ENCODE measurements around the gene NAA30. TPM values are rescaled to one million over a fixed set of nuclear protein-coding genes. Genes with fewer than 3 reads are reported as not detected.

Gene NAA30
- total RNA-seq, 1 donor from 2014 or later: 18.9 TPM

DNA sequence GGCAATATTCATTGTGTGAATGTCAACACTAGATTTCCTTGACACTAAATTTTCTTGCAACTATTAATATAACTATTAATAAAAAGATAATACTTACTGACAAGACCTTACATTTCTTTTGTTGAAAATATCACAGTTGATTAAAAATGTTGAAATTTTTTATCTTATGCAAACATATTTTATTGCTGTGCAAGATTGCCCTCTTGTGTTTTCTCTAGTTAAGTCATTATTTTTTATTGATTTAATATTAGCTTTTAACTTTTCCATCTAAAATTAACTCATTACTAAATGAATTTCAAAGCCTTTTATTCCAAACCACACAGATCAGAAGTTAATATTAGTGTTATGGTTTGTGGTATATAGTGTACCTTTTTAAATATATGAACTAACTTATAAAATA is 11.7 kb upstream of the NAA30 start:
- Mint-ChIP-seq H3K9me3 (no peaks in the 10 kb centered on the region), H3K4me1 (ENCODE audit: unreplicated experiment) (no peaks in the 10 kb centered on the region), H3K27ac (no peak overlapping the region), H3K4me3 (no peak overlapping the region), H3K27me3 (no peaks in the 10 kb centered on the region), H3K36me3 (no peaks in the 10 kb centered on the region)
- TF ChIP-seq, protein P1, sequence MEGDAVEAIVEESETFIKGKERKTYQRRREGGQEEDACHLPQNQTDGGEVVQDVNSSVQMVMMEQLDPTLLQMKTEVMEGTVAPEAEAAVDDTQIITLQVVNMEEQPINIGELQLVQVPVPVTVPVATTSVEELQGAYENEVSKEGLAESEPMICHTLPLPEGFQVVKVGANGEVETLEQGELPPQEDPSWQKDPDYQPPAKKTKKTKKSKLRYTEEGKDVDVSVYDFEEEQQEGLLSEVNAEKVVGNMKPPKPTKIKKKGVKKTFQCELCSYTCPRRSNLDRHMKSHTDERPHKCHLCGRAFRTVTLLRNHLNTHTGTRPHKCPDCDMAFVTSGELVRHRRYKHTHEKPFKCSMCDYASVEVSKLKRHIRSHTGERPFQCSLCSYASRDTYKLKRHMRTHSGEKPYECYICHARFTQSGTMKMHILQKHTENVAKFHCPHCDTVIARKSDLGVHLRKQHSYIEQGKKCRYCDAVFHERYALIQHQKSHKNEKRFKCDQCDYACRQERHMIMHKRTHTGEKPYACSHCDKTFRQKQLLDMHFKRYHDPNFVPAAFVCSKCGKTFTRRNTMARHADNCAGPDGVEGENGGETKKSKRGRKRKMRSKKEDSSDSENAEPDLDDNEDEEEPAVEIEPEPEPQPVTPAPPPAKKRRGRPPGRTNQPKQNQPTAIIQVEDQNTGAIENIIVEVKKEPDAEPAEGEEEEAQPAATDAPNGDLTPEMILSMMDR (conservative IDR thresholded peaks at IDR 0.05): peak; percentile 42
- DNase-seq (ENCODE audit: extremely low spot score, unreplicated experiment): no peak

DNA sequence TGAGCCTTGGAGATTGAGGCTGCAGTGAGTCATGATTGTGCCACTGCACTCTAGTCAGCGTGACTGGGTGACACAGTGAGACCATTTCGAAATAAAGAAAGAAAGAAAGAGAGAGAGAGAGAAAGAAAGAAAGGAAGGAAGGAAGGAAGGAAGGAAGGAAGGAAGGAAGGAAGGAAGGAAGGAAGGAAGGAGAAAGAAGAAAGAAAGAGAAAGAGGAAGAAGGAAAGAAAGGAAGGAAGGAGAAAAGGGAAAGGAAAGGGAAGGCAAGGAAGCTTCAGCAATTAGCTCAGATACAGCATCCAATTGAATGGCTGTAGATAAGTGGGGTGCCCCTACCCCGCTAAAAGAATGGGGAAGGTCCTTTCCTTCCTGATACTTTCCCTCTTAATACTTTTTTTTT is 9.5 kb upstream of the NAA30 start:
- no peaks in the 10 kb centered on the region for H3K36me3 Mint-ChIP-seq
- peaks cover 7% of the 10 kb centered on the region for H3K27me3 Mint-ChIP-seq
- no peak overlapping the region for H3K4me3 Mint-ChIP-seq
- DNase-seq (ENCODE audit: extremely low spot score, unreplicated experiment): no peak
- H3K4me1 Mint-ChIP-seq (ENCODE audit: unreplicated experiment): no peaks in the 10 kb centered on the region
- no peak overlapping the region for H3K27ac Mint-ChIP-seq
- TF ChIP-seq, protein P1 (conservative IDR thresholded peaks at IDR 0.05): no peak
- H3K9me3 Mint-ChIP-seq: no peaks in the 10 kb centered on the region

DNA sequence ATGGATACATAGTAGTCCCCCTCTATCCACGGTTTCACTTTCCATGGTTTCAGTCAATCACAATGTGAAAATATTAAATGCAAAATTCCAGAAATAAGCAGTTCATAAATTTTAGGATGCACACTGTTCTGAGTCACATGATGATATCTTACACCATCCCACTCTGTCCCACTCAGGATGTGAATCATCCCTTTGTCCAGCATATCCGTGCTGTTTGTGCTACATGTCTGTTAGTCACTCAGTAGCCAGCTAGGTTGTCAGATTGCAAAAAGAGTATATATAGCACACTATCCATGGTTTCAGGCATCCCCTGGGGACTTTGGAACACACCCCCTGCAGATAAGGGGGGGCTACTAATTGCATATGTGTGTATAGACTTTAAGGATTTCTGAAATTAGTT is 8.1 kb upstream of the NAA30 start:
- DNase-seq (ENCODE audit: extremely low spot score, unreplicated experiment): no peak
- H3K4me1 Mint-ChIP-seq (ENCODE audit: unreplicated experiment): no peaks in the 10 kb centered on the region
- no peak overlapping the region for H3K4me3 Mint-ChIP-seq
- H3K36me3 Mint-ChIP-seq: no peaks in the 10 kb centered on the region
- TF ChIP-seq, protein P1 (conservative IDR thresholded peaks at IDR 0.05): no peak
- peaks cover 12% of the 10 kb centered on the region for H3K27me3 Mint-ChIP-seq
- no peak overlapping the region for H3K27ac Mint-ChIP-seq
- no peaks in the 10 kb centered on the region for H3K9me3 Mint-ChIP-seq

DNA sequence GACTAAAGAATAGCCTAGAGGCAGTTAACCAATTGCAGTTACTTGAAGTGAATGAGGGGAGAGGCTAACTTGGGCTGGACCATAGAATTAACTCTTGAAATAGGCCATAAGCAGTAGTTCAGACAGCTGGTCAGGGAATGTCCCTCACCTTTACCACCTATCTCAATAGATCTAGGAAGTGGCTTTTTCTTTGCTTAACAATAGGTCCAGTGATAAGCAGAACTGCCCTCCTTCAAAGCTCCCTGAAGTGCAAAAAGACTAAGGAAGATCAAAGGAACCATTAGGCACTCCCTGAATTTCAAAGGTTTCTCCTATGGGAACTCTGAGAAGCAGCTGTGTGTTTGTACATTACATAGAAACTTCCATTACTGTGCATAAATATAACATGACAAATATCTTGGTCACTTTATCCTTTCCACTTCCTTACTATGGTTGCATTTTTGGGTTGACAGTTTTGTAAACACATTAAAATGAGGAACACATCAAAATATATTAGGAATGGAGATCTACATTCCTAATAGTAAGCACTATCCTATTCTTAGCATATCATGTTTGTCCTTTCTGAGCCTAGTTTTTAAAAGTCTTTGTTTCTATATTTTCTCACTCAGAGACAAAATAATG is 7.2 kb upstream of the NAA30 start:
- H3K27ac Mint-ChIP-seq: no peak overlapping the region
- H3K27me3 Mint-ChIP-seq: peaks cover 12% of the 10 kb centered on the region
- no peaks in the 10 kb centered on the region for H3K9me3 Mint-ChIP-seq

DNA sequence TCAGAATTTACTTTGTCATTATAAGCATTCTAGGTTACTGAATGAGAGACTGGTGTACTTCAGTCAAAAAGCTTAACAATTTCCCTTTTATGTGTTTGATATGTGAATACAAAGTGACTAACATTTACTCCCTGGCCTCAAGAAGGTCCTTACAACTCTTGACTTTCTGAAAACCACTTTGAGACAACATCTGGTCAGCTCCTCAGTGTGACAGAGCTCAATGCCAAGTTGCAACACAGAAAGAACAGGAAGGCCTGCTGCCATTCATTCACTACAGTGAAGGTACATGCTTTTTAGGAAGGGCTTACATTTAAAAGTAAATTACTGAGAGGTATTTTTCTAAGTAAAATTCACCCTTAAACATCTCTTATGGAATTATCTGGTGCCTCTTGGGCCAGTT is 2.3 kb upstream of the NAA30 start:
- Mint-ChIP-seq H3K27me3 (peaks cover 12% of the 10 kb centered on the region), H3K4me1 (ENCODE audit: unreplicated experiment) (peaks cover 23% of the 10 kb centered on the region), H3K27ac (no peak overlapping the region), H3K9me3 (no peaks in the 10 kb centered on the region), H3K4me3 (peak overlapping the region; percentile 50), H3K36me3 (no peaks in the 10 kb centered on the region)
- DNase-seq (ENCODE audit: extremely low spot score, unreplicated experiment): no peak
- TF ChIP-seq, protein P1 (conservative IDR thresholded peaks at IDR 0.05): no peak

More for the DNA sequence above, 7.2 kb upstream of the NAA30 start:
- Mint-ChIP-seq H3K36me3 (no peaks in the 10 kb centered on the region), H3K4me1 (ENCODE audit: unreplicated experiment) (no peaks in the 10 kb centered on the region), H3K4me3 (no peak overlapping the region)
- no peak for DNase-seq (ENCODE audit: extremely low spot score, unreplicated experiment)
- TF ChIP-seq, protein P1 (conservative IDR thresholded peaks at IDR 0.05): no peak
